Activated CD4-positive, alpha-beta T cell treated with anti-CD3 and anti-CD28 coated beads, Interleukin-2, amount 50 U/mL, for 48 hours (primary cell): ENCODE measurements around the gene IL4R.
"Not testable (repeated sequence)": the region's sequence is repeated elsewhere in the genome, so short reads cannot be mapped to it uniquely, and the experiment has no call there.

Experiments used
- DNase-seq, 2 experiments: peaks; one replicate each; pipeline ENCODE4 v3.0.0-alpha.2; 2020

Gene IL4R

DNA sequence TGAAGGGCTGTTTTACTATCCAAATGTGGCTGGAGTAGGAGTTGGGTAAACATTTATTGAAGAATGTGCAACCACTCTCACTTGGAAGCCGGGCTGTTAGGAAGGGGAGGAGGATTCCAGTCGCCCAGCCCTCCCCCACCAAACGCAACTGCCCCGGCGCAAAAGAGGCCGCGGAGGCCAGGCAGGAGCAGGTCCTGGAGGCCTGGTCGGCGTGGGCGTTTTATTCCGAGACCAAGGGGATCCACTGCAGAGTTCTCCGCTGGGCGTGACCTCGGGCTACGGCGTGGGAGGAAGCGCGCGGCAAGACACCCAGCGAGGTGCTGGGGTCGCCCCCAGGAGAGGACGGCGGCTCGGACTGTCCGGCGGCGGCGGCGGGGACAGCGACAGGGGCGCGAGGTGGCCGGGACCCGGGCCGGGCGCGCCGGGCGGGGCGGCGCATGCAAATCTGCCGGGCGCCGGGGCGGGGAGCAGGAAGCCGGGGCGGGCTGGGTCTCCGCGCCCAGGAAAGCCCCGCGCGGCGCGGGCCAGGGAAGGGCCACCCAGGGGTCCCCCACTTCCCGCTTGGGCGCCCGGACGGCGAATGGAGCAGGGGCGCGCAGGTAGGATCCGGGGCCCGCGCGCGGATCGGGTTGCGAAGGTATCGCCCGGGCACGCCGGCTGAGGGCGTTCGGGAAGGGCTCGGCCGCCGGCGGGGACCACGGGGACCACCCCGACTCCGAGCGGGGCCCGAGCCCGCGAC, at the start of gene IL4R:
Gene IL4R, plus strand, starts transcription at position 553 of the 739 bp plus-strand sequence. CDS start 26,230 bp downstream, outside the sequence.
- peak; percentile 83 to 87 for DNase-seq

DNA sequence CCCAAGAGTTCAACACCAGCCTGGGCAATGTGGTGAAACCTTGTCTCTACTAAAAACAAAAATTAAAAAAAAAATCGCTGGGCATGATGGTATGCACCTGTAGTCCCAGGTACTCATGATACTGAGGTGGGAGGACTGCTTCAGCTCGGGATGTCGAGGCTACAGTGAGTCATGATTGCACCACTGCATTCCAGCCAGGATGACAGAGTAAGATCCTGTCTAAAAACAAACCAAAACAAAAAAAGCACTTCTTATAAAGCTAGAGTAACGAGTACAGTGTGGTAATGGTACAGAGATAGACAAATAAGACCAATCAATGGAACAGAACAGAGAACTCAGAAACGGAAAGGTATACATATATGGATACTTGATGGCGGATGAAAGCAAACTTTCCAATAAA, 49.6 kb upstream of the IL4R start:
- DNase-seq, result no peak

DNA sequence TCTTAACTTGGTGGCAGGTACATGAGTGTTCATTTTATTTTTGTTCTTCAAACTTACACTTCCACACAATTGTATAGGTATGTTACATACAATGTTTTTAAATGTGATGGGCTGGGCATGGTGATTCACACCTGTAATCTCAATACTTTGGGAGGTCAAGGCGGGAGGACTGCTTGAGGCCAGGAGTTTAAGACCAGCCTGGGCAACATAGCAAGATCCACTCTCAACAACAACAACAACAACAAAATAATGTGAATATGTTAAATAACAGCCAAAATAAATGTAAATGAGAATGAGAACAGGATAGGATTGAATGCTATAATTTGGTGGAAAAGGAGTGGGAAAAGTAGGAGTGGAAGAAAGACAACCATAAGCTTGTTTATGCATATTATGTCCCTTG, 47.8 kb upstream of the IL4R start:
- no peak for DNase-seq

DNA sequence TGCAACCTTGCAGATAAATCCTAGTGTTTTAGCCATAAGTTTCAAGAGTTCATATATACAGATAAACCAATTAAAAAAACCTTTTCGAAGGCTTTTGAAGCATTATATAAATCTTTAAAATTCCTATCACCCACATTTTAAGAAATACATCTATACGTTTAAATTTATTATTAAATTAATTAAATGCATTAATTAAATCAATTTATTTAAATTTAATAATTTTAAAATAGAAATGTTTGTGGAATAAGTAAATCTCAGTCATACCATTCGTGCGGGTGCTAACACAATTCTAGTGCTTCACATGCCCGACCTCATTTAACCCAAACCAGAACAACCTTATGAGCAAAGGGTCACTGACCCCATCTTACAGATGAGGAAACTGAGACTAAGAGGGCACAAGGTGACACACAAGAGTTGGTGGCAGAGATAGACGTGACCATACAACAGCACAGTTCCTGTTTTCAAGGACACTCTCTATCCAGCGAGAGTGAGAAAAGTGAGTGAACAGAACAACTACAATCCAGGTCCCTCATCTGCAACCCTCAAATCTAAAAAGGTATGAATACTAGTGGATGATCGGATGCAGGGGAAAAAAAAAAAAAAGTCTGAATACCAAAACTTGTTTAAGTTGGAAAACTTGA, 46.6 kb upstream of the IL4R start:
- peak in 1 of 2 experiments; percentile 2 for DNase-seq

DNA sequence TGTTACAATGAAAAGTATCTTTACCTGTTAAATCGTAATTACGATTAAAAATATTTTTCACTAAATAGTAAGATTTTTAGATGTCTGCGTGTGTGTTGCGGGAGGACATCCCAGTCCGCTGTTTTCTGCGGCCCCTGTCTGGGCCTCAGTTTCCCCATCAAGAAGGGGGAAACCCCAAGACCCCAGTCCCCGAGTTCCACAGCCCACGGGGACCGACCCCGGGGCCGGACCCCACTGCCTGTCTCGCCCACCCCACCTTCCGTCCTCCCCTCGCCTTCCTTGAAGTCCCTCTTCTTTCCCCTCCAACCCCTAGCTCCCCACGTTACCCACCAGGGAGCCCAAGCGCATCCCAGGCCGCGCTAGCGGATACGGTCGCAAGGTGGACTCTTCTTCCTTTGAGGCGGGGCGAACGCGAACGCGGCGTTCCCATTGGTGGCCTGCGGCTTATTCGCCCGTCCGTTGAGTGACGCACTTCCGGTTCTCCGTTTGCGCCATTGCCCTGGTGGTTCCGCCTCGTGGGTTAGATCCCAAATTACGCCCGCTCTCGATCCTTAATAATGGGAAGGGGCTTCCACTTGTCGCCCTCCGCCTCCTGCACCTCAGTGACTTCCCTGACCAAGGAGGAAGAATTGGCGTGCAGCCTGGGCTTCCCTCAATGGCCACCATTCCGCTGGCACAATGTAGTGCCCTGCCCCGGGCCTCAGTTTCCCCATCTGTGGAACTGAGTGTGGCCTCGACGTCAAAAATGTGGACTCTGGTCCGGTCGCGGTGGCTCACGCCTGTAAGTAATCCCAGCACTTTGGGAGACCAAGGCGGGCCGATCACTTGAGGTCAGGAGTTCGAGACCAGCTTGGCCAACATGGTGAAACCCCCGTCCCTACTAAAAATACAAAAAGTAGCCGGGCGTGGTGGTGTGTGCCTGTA, 45.1 kb upstream of the IL4R start, which contains the start of gene NSMCE1:
Gene NSMCE1, minus strand, starts transcription at position 397 of the 924 bp plus-strand sequence. CDS start 11,202 bp downstream, outside the sequence.
- DNase-seq, result peak; percentile 99

DNA sequence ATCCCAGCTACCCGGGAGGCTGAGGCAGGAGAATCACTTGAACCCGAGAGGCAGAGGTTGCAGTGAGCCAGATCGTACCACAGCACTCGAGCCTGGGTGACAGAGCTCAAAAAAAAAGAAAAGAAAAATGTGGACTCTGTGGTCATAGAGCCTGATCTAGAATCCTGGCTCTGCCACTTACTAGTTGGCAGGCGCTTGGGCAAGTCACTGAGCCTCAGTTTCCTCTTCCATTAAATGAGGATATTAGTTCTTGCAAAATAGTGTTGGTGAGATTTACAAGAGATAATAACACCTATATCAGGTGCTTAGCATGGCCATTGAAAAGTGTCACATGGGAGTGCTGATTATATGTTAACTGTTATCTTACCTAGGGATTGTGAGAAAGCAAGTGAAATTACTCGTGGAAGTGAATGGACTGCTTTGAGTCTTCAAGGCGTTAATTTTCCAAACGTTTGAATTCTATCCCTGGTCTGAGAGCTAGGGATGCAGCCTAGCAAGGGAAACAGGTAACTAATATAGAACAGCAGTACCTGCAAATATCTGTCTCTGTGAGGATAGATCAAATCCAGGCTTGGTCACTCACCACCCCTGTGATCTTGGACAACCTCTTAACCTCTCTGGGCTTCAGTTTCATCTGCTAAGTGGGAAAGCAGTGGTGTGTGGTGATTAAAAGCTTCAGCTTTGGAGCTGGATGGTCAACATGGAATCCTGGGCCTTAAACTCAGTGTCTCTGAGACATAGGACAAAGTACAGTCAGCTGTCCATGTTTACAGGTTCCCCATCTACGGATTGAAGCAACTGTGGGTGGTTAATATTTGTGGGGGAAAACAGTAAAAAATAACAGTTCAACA, 44.2 kb upstream of the IL4R start:
- DNase-seq, result peak in 1 of 2 experiments; percentile 2

DNA sequence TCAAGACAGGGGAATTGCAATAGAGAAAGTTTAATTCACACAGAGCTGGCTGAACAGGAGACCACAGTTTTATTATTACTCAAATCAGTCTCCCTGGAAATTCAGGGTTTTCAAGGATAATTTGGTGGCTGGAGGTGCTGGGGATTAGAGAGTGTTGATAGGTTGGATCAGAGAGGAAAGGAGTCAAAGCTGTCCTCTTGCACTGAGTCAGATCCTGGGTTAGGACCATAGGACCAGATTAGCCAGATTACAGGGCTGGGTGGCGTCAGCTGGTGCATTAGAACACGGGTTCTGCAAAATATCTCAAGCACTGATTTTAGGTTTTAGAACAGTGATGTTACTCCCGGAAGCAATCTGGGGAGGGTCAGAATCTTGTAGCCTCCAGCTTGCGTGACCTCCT, 43.4 kb upstream of the IL4R start:
- DNase-seq, result peak in 1 of 2 experiments; percentile 40

DNA sequence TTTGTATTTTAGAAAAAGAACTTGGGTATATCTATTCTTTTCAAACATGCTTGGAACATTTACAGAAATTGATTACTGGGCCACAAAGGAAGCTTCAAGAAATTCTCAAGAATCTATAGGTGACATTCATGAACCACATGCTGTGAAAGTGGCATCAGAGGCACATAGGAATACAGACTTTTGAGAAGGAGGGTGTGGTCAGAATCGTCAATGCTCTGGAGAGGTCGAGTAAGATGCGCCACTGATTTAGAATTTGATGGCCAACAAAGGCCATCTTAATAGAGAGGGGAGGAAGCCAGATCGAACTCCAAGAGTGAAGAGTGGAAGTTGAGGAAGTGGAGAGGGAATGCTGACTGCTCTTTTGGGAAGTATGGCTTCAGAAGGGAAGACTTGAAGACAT, 41.7 kb upstream of the IL4R start:
- DNase-seq, result peak in 1 of 2 experiments; percentile 2

DNA sequence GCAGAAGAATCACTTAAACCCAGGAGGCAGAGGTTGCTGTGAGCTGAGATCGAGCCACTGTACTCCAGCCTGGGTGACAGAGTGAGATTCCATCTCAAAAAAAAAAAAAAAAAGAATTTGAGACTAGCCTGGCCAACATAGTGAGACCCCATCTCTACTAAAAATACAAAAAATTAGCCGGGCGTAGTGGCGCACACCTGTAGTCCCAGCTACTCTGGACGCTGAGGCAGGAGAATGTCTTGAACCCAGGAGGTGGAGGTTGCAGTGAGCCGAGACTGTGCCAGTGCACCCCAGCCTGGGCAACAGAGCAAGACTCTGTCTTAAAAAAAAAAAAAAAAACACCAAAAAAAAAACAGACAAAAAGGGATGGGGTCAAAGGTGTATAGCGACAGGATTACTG, 41.1 kb upstream of the IL4R start:
- DNase-seq, result peak in 1 of 2 experiments; percentile 2

DNA sequence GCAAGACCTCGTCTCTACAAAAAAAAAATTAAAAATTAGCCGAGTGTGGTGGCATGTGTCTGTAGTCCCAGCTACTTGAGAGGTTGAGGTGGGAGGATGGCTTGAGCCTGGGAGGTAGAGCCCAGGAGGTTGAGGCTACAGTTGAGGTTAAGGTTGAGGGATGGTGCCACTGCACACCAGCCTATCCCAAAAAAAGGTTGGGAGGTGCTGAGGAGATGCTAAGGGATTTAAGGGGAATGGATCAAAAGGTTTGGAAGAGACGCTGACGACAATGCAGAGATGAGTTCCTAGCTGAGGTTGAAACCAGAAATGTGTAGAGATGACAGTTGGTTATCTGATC, 40.5 kb upstream of the IL4R start:
- DNase-seq, result peak in 1 of 2 experiments; percentile 8

DNA sequence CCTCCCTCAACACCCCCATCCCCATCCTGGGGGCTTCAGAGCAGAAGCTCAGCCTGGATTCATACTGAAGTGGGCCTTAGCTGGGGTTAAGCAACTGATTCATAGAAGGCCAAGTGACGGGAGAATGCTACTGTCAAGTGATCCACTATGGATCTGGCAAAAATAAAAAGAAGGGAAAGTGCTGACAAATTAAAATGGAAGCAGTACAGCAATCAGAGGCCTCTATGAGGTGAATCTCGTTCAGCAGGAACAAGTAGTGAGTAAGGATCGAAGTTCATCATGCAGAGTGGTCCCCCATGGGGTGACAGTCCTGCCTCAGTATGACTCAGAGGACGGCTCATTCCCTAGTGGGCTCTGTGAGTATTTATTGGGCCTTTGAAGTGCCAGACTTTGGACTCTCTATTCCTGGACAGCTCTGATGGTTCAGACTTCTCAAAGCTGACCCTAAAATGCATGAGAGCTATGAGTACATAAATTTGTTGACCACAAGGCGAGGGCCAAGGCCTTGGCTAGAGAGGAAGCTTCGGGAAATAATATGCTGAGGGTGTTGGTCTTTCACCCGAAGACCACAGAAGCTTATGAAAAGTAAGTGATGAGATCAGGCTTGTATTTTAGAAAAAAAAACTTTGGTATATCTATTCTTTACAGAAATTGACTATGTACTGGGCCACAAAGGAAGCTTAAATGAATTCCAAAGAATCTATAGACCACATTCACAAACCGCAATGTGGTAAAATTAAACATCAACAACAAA, 39.9 kb upstream of the IL4R start:
- peak; percentile 48 to 63 for DNase-seq

DNA sequence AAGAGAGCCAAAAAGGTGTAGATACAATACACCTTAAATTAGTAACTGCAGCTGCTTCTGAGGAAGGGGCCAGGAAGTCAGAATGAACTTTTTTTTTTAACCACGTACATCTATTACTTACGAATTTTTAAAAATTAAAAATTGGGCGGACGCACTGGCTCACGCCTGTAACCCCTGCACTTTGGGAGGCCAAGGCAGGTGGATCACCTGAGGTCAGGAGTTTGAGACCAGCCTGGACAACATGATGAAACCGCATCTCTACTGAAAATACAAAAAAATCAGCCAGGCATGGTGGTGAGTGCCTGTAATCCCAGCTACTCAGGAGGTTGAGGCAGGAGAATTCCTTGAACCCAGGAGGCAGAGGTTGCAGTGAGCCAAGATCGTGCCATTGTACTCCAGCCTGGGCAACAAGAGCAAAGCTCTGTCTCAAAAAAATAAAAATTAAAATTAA, 39.3 kb upstream of the IL4R start:
- DNase-seq, result peak in 1 of 2 experiments; percentile 6

DNA sequence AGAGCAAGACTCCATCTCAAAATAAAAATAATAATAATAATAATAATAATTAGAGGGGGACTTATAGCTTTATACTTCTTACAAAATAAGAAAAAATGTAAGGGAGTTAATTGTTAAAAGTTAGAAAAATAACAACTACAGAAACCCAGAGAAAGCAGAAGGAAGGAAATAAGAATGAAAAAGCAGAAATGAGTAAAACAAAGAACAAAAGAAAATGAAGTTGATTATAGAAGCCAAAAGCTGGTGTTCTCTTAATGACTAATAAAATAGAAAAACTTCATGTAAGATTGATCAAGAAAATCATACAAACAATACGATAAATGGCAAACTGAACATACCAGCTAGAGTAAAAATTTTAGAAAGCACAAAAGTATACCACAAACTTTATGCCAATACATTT, 38.4 kb upstream of the IL4R start:
- DNase-seq, result no peak

DNA sequence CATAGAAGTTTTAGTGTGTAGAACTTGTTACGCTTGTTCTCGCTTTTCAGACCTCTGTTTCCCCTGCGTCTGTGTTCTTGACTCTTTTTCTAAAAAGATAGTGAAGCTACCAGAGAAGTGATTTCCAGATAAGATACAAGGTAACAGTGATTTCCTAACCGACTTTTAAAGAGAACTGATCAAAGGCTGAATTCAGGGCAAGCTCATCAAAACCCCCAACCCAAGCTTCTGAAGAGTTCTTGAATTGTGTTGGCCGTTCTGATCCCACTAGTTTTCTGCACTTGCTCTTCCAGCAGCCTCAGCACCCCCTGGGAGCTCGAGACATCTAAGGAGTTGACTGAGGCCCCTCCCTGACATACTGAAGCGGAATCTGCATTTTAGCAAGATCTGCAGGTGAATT, 32.5 kb upstream of the IL4R start:
- DNase-seq, result no peak

DNA sequence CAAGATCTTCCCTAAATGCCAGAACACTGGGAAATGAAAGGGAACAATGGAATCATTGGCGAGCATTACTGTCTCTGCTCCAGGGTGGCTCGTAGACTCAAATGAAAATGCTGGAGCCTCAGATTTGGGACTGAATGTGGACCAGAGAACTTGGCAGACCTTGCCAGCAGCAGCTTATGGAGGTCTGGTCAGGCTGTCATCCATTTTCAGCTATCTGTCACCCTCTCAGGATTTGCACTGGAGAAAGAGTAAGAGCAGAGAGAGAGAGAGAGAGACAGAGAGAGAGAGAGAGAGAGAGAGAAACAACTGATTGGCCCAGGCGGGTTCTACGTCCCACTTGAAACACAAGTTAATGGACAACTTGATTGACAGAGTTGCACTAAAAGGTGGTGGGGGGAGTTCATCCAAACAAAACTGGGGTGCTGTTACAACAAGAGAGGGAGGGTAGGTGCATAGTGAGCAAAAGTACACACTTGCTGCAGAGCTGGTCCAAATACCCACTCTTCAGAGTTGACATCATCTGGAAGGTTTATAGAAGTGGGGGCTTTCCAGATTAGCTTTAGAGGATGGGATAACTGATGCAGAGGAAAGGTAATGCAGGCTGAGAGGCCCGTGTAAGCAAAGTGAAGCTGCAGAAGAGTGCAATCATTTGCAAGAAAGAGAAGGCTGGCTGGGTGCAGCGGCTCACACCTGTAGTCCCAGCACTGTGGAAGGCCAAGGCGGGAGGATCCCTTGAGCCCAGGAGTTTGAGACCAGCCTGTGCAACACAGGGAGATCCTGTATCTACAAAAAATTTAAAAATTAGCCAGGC, 28.7 kb upstream of the IL4R start:
- DNase-seq, result no peak

DNA sequence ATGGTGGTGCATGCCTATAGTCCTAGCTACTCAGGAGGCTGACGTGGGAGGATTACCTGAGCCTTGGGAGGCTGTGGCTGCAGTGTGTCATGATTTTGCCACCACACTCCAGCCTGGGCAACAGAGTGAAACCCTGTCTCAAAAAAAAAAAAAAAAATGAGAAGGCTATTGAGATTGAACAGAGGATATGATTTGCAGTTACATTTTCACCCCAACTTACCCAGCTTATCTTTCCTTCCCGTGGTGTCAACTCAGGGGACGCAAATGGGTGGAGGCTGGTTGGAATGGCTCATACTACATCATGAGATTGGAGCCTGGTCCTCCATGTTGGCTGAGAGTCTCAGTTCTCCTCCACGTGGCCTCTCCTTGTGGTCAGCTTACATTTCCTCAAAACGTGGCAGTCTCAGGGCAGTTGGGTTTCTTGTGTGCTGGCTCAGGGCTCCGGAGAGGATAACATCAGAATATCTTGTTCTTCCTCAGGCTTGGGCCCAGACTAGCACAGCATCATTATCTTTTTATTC, 28.0 kb upstream of the IL4R start:
- no peak for DNase-seq

DNA sequence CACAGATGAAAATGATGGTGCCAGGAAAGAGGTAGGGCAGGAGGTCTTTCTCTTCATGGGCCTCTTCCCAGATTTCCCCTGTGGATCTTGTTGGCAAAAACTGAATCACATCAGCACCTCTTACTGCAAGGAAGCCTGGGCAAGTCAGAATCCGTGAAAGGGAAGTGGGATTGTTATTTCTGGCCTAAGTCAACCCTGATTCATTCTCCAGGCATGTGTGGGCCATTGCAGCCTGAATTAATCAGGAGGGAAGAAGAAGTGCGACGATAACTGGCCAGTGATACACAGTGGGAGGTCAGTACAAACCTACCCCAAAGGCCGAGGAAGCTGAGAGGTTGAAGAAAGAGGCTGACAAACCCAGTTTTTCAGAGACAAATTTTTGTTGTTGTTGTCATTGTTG, 27.3 kb upstream of the IL4R start:
- DNase-seq, result no peak

DNA sequence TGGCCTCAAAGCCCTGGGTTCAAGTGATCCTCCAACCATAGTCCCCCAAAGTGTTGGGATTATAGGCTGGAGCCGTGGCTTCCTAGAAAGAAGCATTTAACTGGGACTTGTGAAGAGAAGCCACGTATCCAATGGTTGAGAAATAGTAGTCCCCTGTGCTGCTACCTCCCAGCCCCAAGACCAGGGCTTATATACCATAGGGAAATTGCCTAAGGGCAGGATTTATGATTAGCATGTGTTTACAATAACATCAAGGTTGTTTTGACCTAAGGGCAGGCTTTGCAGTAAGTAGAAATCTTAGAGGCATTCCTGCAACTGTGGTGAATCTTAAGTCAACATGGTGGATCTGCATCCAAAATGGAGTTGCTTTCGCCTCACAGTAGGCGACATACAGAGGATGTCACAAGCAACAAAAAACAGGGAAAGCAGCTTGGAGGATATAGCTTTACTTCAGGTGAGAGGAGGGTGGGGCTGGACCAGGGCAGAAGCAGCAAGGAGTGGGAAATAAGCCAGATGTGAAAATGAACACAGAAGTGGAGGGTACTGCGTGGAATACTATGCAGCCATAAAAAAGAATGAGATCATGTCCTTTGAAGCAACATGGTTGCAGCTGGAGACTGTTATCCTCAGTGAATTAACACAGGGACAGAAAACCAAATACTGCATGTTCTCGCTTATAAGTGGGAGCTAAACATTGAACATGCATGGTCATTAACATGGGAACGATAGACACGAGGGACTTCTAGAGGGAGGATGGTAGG, 26.5 kb upstream of the IL4R start:
- DNase-seq, result no peak

DNA sequence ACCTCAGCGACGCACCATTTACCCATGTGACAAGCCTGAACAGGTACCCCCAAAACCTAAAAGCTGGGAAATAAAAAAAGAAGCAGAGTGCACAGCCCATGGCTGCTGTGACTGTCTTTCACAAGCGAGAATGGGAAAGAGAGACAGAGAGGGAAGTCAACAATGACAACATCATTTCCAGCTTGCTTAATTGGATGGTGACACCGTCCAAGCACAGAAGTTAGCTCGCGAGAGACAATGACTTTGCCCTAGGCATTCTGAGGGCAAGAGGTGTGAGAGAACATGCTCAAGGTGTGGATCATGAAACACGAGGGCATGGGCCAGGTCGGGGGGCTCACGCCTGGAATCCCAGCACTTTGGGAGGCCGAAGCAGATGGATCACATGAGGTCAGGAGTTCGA, 25.9 kb upstream of the IL4R start:
- no peak for DNase-seq

DNA sequence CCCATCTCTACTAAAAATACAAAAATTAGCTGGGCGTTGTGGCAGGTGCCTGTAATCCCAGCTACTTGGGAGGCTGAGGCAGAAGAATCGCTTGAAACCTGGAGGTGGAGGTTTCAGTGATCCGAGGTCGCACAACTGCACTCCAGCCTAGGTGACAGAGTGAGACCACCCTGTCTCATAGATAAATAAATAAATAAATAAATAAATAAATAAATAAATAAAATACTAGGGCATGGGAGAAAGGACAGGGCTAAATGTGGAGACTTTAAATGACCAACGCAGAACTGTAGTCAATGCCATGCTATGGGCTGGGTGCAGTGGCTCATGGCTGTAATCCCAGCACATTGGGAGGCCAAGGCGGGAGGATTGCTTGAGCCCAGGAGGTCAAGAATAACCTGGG, 25.5 kb upstream of the IL4R start:
- DNase-seq, result not testable (repeated sequence)
